GM23338 (cell line): ENCODE data around the gene FAM83B. TPM values are rescaled to one million over a fixed set of nuclear protein-coding genes. Genes with fewer than 3 reads are reported as not detected.

Source experiments
- ATAC-seq: fragments of 200-7000 bp; cut with Tn5 transposase; 3 replicates; pipeline ENCODE4 v1.9.1; 2020
- DNase-seq: peaks from one replicate; pipeline ENCODE4 v3.0.0-alpha.2; 2015; ENCODE audit warnings: low spot score
- H2AFZ ChIP-seq: fragments of 200-600 bp; sonication (generic); 2 replicates; pipeline ENCODE4 v1.8.0; 2016; ENCODE audit warnings: antibody characterized with exemption, mild to moderate bottlenecking, moderate library complexity
- H3F3A ChIP-seq: fragments of 200-600 bp; sonication (generic); replicated peaks from 2 replicates; pipeline ENCODE4 v1.8.0; 2017; ENCODE audit warnings: antibody characterized with exemption, mixed run types, low read depth
- H3K27ac ChIP-seq: fragments of 200-600 bp; sonication (generic); 2 replicates; pipeline ENCODE4 v1.6.1; 2016; ENCODE audit warnings: low read depth
- H3K27me3 ChIP-seq: fragments of 200-600 bp; sonication (generic); 2 replicates; pipeline ENCODE4 v1.8.0; 2016; ENCODE audit warnings: mild to moderate bottlenecking, mixed run types, moderate library complexity; ENCODE audit not compliant: insufficient read depth
- H3K36me3 ChIP-seq: fragments of 200-600 bp; sonication (generic); 2 replicates; pipeline ENCODE4 v1.8.0; 2016; ENCODE audit warnings: mild to moderate bottlenecking; ENCODE audit not compliant: insufficient read depth
- H3K4me1 ChIP-seq: fragments of 200-600 bp; sonication (generic); 2 replicates; pipeline ENCODE4 v1.8.0; 2016; ENCODE audit warnings: mild to moderate bottlenecking, moderate library complexity; ENCODE audit not compliant: insufficient read depth
- H3K4me2 ChIP-seq: fragments of 200-600 bp; sonication (generic); 2 replicates; pipeline ENCODE4 v1.7.1; 2017; ENCODE audit warnings: mixed run types
- H3K4me3 ChIP-seq: fragments of 200-600 bp; sonication (generic); 2 replicates; pipeline ENCODE4 v1.6.1; 2016; ENCODE audit warnings: mixed run types
- H3K79me2 ChIP-seq: fragments of 200-600 bp; sonication (generic); replicated peaks from 2 replicates; pipeline ENCODE4 v1.8.0; 2017; ENCODE audit warnings: mild to moderate bottlenecking; ENCODE audit not compliant: insufficient read depth
- H3K9me2 ChIP-seq: fragments of 200-600 bp; sonication (generic); 2 replicates; pipeline ENCODE4 v1.8.0; 2017; ENCODE audit not compliant: insufficient read depth
- H4K20me1 ChIP-seq: fragments of 200-600 bp; sonication (generic); replicated peaks from 2 replicates; pipeline ENCODE4 v1.8.0; 2017; ENCODE audit warnings: mild to moderate bottlenecking; ENCODE audit not compliant: insufficient read depth
- H3K27ac Mint-ChIP-seq: 2 replicates; pipeline ENCODE4 v1.8.0; 2020; ENCODE audit warnings: inconsistent platforms, mild to moderate bottlenecking, moderate library complexity, mixed read lengths
- H3K27me3 Mint-ChIP-seq: 3 replicates; pipeline ENCODE4 v1.8.0; 2022; ENCODE audit warnings: low read depth, mild to moderate bottlenecking, moderate library complexity, mixed read lengths, inconsistent platforms; ENCODE audit not compliant: insufficient read depth, poor library complexity
- H3K36me3 Mint-ChIP-seq: 3 replicates; pipeline ENCODE4 v1.8.0; 2021; ENCODE audit warnings: low read depth, mild to moderate bottlenecking, inconsistent platforms, moderate library complexity, mixed read lengths
- H3K4me1 Mint-ChIP-seq: 3 replicates; pipeline ENCODE4 v1.8.0; 2020; ENCODE audit warnings: mild to moderate bottlenecking, inconsistent platforms, mixed read lengths
- H3K4me3 Mint-ChIP-seq: 3 replicates; pipeline ENCODE4 v1.8.0; 2021; ENCODE audit warnings: moderate library complexity, mild to moderate bottlenecking, inconsistent platforms, mixed read lengths
- H3K9me3 Mint-ChIP-seq: 3 replicates; pipeline ENCODE4 v1.8.0; 2020; ENCODE audit warnings: moderate library complexity, mild to moderate bottlenecking, inconsistent platforms, mixed read lengths
- CREB1 ChIP-seq: fragments of 250-450 bp; sonication (Bioruptor Pico); IDR thresholded peaks from 2 replicates; pipeline ENCODE4 v1.5.0; 2020; ENCODE audit warnings: low read depth, mild to moderate bottlenecking, moderate library complexity
- EZH2 ChIP-seq: fragments of 200-600 bp; sonication (generic); IDR thresholded peaks from one replicate; pipeline ENCODE4 v1.8.0; 2017; ENCODE audit warnings: antibody characterized with exemption, mild to moderate bottlenecking, low read depth; ENCODE audit not compliant: unreplicated experiment
- EZH2phosphoT487 ChIP-seq: fragments of 200-600 bp; sonication (generic); IDR thresholded peaks from one replicate; pipeline ENCODE4 v1.8.1; 2018; ENCODE audit warnings: antibody characterized with exemption; ENCODE audit not compliant: unreplicated experiment
- JUNB ChIP-seq: IDR thresholded peaks from one replicate; pipeline ENCODE4 v1.6.1; 2016; ENCODE audit warnings: antibody characterized with exemption; ENCODE audit not compliant: unreplicated experiment
- NANOG ChIP-seq: IDR thresholded peaks from 2 replicates; pipeline ENCODE4 v1.6.1; 2016; ENCODE audit warnings: antibody characterized with exemption, borderline replicate concordance
- POLR2AphosphoS5 ChIP-seq: IDR thresholded peaks from 2 replicates; pipeline ENCODE4 v1.6.1; 2016; ENCODE audit warnings: antibody characterized with exemption, low read depth
- STAT1 ChIP-seq: IDR thresholded peaks from one replicate; pipeline ENCODE4 v1.6.1; 2016; ENCODE audit warnings: antibody characterized with exemption; ENCODE audit not compliant: unreplicated experiment
- ZNF114 ChIP-seq: fragments of 250-450 bp; sonication (Bioruptor Pico); IDR thresholded peaks from 2 replicates; pipeline ENCODE4 v1.5.0; 2020; ENCODE audit warnings: mild to moderate bottlenecking, moderate library complexity
- ZNF331 ChIP-seq: fragments of 250-450 bp; sonication (Bioruptor Pico); IDR thresholded peaks from 2 replicates; pipeline ENCODE4 v1.5.0; 2020; ENCODE audit warnings: low read depth, mild to moderate bottlenecking, moderate library complexity
- polyA plus RNA-seq: library from polyadenylated mRNA; unstranded; fragments of >200 nt; fragmentation: Nextera tagmentation; extraction: Ambion mirVana; gene quantifications from 2 replicates; pipeline ENCODE4 v1.2.1, GENCODE V29; 2016
- total RNA-seq: library from RNA; depleted of rRNA; stranded (reverse); fragments of >200 nt; shearing (Covaris generic); gene quantifications from 2 replicates; pipeline ENCODE4 v1.2.3, GENCODE V29; 2014
- TF ChIP-seq, protein P1 (sequence below), 2 experiments: fragments of 200-600 bp in 1 of 2; sonication (generic) in 1 of 2; conservative IDR thresholded peaks; 2 replicates each; pipeline versions ENCODE4 v1.5.1 to v1.6.1; 2016 to 2017; ENCODE audit warnings: antibody characterized with exemption in 2 of 2, low read depth in 2 of 2, mild to moderate bottlenecking in 2 of 2, moderate library complexity in 1 of 2
- TF ChIP-seq, protein P2 (sequence below): IDR thresholded peaks from one replicate; pipeline ENCODE4 v1.6.1; 2018; ENCODE audit warnings: antibody characterized with exemption; ENCODE audit not compliant: unreplicated experiment
- TF ChIP-seq, protein P3 (sequence below): IDR thresholded peaks from 2 replicates; pipeline ENCODE4 v1.6.1; 2016; ENCODE audit warnings: antibody characterized with exemption
- TF ChIP-seq, protein P4 (sequence below): fragments of 250-450 bp; sonication (Bioruptor Pico); IDR thresholded peaks from 2 replicates; pipeline ENCODE4 v1.5.0; 2020; ENCODE audit warnings: mild to moderate bottlenecking, moderate library complexity

The FAM83B gene
- total and polyA plus RNA-seq, 2 experiments from 2014 or later: 1.4 to 7.7 TPM

DNA sequence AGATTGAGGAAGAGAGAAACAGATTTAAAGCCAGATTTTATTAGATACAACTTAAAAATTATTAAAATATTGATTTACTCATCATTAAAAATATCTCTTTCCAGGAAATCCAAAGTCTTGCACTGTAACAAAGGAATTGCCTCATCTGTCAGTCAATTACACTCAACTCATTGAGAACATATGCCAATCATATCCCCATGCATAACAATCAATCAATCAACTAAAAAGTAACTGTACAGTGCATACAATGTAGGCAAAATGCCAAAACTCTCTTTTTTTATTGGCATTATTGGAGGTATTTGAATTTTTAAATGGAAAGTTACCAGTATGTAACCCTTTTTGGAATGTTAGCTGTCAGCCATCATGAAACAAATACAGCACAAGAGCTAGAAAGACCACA lies 45.3 kb upstream of the FAM83B start:
- Mint-ChIP-seq H3K27ac (no peak overlapping the region), H3K4me1 (peaks cover 14% of the 10 kb centered on the region), H3K27me3 (no peaks in the 10 kb centered on the region), H3K9me3 (peaks cover 16% of the 10 kb centered on the region), H3K36me3 (peaks cover 5% of the 10 kb centered on the region; the same call in 1 of the 3 replicates), H3K4me3 (no peak overlapping the region)
- H3K4me1 ChIP-seq: peaks cover 6% of the 10 kb centered on the region
- H3K27me3 ChIP-seq: no peaks in the 10 kb centered on the region
- H3K4me2 ChIP-seq: no peak overlapping the region
- H3F3A ChIP-seq: no peaks in the 10 kb centered on the region
- H3K9me2 ChIP-seq: no peaks in the 10 kb centered on the region
- no peak overlapping the region for H3K4me3 ChIP-seq
- TF ChIP-seq, protein P1, sequence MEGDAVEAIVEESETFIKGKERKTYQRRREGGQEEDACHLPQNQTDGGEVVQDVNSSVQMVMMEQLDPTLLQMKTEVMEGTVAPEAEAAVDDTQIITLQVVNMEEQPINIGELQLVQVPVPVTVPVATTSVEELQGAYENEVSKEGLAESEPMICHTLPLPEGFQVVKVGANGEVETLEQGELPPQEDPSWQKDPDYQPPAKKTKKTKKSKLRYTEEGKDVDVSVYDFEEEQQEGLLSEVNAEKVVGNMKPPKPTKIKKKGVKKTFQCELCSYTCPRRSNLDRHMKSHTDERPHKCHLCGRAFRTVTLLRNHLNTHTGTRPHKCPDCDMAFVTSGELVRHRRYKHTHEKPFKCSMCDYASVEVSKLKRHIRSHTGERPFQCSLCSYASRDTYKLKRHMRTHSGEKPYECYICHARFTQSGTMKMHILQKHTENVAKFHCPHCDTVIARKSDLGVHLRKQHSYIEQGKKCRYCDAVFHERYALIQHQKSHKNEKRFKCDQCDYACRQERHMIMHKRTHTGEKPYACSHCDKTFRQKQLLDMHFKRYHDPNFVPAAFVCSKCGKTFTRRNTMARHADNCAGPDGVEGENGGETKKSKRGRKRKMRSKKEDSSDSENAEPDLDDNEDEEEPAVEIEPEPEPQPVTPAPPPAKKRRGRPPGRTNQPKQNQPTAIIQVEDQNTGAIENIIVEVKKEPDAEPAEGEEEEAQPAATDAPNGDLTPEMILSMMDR (conservative IDR thresholded peaks at IDR 0.05; ENCODE audit: low read depth in 2 of 2): no peak
- no peak for TF ChIP-seq STAT1
- no peak for TF ChIP-seq POLR2AphosphoS5
- no peak for TF ChIP-seq ZNF331 (CRISPR knock-in tag)
- TF ChIP-seq ZNF114 (CRISPR knock-in tag): no peak
- TF ChIP-seq JUNB: no peak
- TF ChIP-seq NANOG: no peak
- no peak for TF ChIP-seq EZH2phosphoT487
- TF ChIP-seq EZH2: no peak
- TF ChIP-seq, protein P2, sequence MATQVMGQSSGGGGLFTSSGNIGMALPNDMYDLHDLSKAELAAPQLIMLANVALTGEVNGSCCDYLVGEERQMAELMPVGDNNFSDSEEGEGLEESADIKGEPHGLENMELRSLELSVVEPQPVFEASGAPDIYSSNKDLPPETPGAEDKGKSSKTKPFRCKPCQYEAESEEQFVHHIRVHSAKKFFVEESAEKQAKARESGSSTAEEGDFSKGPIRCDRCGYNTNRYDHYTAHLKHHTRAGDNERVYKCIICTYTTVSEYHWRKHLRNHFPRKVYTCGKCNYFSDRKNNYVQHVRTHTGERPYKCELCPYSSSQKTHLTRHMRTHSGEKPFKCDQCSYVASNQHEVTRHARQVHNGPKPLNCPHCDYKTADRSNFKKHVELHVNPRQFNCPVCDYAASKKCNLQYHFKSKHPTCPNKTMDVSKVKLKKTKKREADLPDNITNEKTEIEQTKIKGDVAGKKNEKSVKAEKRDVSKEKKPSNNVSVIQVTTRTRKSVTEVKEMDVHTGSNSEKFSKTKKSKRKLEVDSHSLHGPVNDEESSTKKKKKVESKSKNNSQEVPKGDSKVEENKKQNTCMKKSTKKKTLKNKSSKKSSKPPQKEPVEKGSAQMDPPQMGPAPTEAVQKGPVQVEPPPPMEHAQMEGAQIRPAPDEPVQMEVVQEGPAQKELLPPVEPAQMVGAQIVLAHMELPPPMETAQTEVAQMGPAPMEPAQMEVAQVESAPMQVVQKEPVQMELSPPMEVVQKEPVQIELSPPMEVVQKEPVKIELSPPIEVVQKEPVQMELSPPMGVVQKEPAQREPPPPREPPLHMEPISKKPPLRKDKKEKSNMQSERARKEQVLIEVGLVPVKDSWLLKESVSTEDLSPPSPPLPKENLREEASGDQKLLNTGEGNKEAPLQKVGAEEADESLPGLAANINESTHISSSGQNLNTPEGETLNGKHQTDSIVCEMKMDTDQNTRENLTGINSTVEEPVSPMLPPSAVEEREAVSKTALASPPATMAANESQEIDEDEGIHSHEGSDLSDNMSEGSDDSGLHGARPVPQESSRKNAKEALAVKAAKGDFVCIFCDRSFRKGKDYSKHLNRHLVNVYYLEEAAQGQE: no peak
- TF ChIP-seq, protein P3, sequence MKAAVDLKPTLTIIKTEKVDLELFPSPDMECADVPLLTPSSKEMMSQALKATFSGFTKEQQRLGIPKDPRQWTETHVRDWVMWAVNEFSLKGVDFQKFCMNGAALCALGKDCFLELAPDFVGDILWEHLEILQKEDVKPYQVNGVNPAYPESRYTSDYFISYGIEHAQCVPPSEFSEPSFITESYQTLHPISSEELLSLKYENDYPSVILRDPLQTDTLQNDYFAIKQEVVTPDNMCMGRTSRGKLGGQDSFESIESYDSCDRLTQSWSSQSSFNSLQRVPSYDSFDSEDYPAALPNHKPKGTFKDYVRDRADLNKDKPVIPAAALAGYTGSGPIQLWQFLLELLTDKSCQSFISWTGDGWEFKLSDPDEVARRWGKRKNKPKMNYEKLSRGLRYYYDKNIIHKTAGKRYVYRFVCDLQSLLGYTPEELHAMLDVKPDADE: no peak
- TF ChIP-seq, protein P4, sequence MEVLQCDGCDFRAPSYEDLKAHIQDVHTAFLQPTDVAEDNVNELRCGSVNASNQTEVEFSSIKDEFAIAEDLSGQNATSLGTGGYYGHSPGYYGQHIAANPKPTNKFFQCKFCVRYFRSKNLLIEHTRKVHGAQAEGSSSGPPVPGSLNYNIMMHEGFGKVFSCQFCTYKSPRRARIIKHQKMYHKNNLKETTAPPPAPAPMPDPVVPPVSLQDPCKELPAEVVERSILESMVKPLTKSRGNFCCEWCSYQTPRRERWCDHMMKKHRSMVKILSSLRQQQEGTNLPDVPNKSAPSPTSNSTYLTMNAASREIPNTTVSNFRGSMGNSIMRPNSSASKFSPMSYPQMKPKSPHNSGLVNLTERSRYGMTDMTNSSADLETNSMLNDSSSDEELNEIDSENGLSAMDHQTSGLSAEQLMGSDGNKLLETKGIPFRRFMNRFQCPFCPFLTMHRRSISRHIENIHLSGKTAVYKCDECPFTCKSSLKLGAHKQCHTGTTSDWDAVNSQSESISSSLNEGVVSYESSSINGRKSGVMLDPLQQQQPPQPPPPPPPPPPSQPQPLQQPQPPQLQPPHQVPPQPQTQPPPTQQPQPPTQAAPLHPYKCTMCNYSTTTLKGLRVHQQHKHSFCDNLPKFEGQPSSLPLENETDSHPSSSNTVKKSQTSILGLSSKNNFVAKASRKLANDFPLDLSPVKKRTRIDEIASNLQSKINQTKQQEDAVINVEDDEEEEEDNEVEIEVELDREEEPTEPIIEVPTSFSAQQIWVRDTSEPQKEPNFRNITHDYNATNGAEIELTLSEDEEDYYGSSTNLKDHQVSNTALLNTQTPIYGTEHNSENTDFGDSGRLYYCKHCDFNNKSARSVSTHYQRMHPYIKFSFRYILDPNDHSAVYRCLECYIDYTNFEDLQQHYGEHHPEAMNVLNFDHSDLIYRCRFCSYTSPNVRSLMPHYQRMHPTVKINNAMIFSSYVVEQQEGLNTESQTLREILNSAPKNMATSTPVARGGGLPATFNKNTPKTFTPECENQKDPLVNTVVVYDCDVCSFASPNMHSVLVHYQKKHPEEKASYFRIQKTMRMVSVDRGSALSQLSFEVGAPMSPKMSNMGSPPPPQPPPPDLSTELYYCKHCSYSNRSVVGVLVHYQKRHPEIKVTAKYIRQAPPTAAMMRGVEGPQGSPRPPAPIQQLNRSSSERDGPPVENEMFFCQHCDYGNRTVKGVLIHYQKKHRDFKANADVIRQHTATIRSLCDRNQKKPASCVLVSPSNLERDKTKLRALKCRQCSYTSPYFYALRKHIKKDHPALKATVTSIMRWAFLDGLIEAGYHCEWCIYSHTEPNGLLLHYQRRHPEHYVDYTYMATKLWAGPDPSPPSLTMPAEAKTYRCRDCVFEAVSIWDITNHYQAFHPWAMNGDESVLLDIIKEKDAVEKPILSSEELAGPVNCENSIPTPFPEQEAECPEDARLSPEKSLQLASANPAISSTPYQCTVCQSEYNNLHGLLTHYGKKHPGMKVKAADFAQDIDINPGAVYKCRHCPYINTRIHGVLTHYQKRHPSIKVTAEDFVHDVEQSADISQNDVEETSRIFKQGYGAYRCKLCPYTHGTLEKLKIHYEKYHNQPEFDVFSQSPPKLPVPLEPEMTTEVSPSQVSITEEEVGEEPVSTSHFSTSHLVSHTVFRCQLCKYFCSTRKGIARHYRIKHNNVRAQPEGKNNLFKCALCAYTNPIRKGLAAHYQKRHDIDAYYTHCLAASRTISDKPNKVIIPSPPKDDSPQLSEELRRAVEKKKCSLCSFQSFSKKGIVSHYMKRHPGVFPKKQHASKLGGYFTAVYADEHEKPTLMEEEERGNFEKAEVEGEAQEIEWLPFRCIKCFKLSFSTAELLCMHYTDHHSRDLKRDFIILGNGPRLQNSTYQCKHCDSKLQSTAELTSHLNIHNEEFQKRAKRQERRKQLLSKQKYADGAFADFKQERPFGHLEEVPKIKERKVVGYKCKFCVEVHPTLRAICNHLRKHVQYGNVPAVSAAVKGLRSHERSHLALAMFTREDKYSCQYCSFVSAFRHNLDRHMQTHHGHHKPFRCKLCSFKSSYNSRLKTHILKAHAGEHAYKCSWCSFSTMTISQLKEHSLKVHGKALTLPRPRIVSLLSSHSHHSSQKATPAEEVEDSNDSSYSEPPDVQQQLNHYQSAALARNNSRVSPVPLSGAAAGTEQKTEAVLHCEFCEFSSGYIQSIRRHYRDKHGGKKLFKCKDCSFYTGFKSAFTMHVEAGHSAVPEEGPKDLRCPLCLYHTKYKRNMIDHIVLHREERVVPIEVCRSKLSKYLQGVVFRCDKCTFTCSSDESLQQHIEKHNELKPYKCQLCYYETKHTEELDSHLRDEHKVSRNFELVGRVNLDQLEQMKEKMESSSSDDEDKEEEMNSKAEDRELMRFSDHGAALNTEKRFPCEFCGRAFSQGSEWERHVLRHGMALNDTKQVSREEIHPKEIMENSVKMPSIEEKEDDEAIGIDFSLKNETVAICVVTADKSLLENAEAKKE (CRISPR knock-in tag): no peak
- TF ChIP-seq CREB1 (CRISPR knock-in tag): no peak
- H3K36me3 ChIP-seq: no peaks in the 10 kb centered on the region
- H3K27ac ChIP-seq: no peak overlapping the region
- no peaks in the 10 kb centered on the region for H4K20me1 ChIP-seq
- no peak overlapping the region for H2AFZ ChIP-seq
- H3K79me2 ChIP-seq: no peaks in the 10 kb centered on the region
- no peak for DNase-seq
- no peak for ATAC-seq
